K562 (cell line): Measurements from ENCODE around the gene FHIT. TPM values are rescaled to one million over a fixed set of nuclear protein-coding genes. Genes with fewer than 3 reads are reported as not detected.

Source experiments
- ATAC-seq: fragments of 200-7000 bp; cut with Tn5 transposase; 3 replicates; pipeline ENCODE4 v1.9.1; 2020; ENCODE audit warnings: moderate library complexity
- BruUV-seq: library from RNA; stranded (reverse); fragments of 400-500 nt; replicated peaks from 2 replicates; lab custom pipeline; 2021; lab: Mats Ljungman, UMichigan
- CTCF ChIA-PET: fragments of 300-600 bp; formaldehyde crosslinking; extraction: SDS; loops from one replicate; lab custom pipeline; 2021; ENCODE audit warnings: low intra/inter-chr PET ratio; lab: Yijun Ruan, JAX
- POLR2A ChIA-PET: fragments of 300-600, 350-650 bp; sonication (Branson Sonifier 250); formaldehyde crosslinking; extraction: SDS; loops from one replicate; lab custom pipeline; 2021; ENCODE audit warnings: antibody characterized with exemption, inconsistent platforms; lab: Yijun Ruan, JAX
- DNase-seq, 4 experiments: peaks; one replicate each; pipeline versions ENCODE4 v3.0.0 to v3.0.0-alpha.2; 2011 to 2018; ENCODE audit warnings: low spot score in 3 of 4, mixed read lengths in 3 of 4; ENCODE audit errors: extremely low read depth in 1 of 4
- FAIRE-seq: peaks from 2 replicates; lab custom pipeline; 2011; peaks lifted over from hg19 to GRCh38; lab: Jason Lieb, UNC
- H2AFZ ChIP-seq: 2 replicates; pipeline ENCODE4 v1.6.0; 2011; ENCODE audit warnings: low read depth, low read length, control low read depth, inconsistent platforms
- H3K27ac ChIP-seq: fragments of 200-600 bp; 3 replicates; pipeline ENCODE4 v1.8.0; 2011; ENCODE audit warnings: low read depth, mild to moderate bottlenecking, control low read depth, inconsistent platforms, low read length, moderate library complexity, mixed read lengths; ENCODE audit errors: extremely low read depth
- H3K27me3 ChIP-seq, 2 experiments: fragments of 300-600 bp in 1 of 2; 2 replicates in 1 of 2; 3 replicates in 1 of 2; pipeline versions ENCODE4 v1.6.0 to v1.8.0; 2011; ENCODE audit warnings: inconsistent platforms in 2 of 2, low read length in 2 of 2, mild to moderate bottlenecking in 1 of 2, mixed read lengths in 1 of 2, moderate library complexity in 1 of 2; ENCODE audit not compliant: control insufficient read depth in 2 of 2, insufficient read depth in 2 of 2
- H3K36me3 ChIP-seq: fragments of 300-600 bp; 3 replicates; pipeline ENCODE4 v1.8.0; 2011; ENCODE audit warnings: mild to moderate bottlenecking, low read length, inconsistent platforms; ENCODE audit not compliant: control insufficient read depth, insufficient read depth
- H3K4me1 ChIP-seq, 2 experiments: fragments of 200-600 bp in 1 of 2; replicated peaks in 1 of 2; 2 replicates in 1 of 2; 3 replicates in 1 of 2; pipeline versions ENCODE4 v1.5.1 to v1.8.0; 2011; ENCODE audit warnings: inconsistent platforms in 2 of 2, low read length in 2 of 2, mild to moderate bottlenecking in 1 of 2, mixed read lengths in 1 of 2, moderate library complexity in 1 of 2; ENCODE audit not compliant: control insufficient read depth in 2 of 2, insufficient read depth in 2 of 2
- H3K4me2 ChIP-seq: 2 replicates; pipeline ENCODE4 v1.6.1; 2011; ENCODE audit warnings: low read length, control low read depth, inconsistent platforms, mixed read lengths; ENCODE audit not compliant: insufficient read depth
- H3K4me3 ChIP-seq: fragments of 200-600 bp; sonication (generic), shearing (Covaris generic); 2 replicates; pipeline ENCODE4 v1.5.1; 2016; ENCODE audit warnings: control low read depth, inconsistent platforms
- H3K79me2 ChIP-seq: fragments of 200-600 bp; 3 replicates; pipeline ENCODE4 v1.8.0; 2011; ENCODE audit warnings: low read length, inconsistent platforms; ENCODE audit not compliant: control insufficient read depth, insufficient read depth
- H3K9ac ChIP-seq, 2 experiments: 2 replicates each; pipeline versions ENCODE4 v1.6.0 to v1.6.1; 2011; ENCODE audit warnings: low read depth in 2 of 2, low read length in 2 of 2, control low read depth in 1 of 2, inconsistent platforms in 1 of 2, mild to moderate bottlenecking in 1 of 2, mixed read lengths in 1 of 2; ENCODE audit not compliant: insufficient read depth in 1 of 2
- H3K9me1 ChIP-seq: one replicate; pipeline ENCODE4 v1.6.0; 2011; ENCODE audit warnings: inconsistent platforms, mild to moderate bottlenecking, low read length, moderate library complexity; ENCODE audit not compliant: control insufficient read depth, insufficient read depth
- H3K9me3 ChIP-seq: replicated peaks from 2 replicates; pipeline ENCODE4 v1.5.1; 2011; ENCODE audit warnings: low read depth, low read length, inconsistent platforms; ENCODE audit not compliant: control insufficient read depth, insufficient read depth
- H4K20me1 ChIP-seq: replicated peaks from 2 replicates; pipeline ENCODE4 v1.6.1; 2011; ENCODE audit warnings: low read length, inconsistent platforms, mixed read lengths; ENCODE audit not compliant: control insufficient read depth, insufficient read depth
- BRD9 ChIP-seq: fragments of 450-650 bp; IDR thresholded peaks from 2 replicates; pipeline ENCODE4 v1.6.1; 2018; ENCODE audit warnings: low read depth; ENCODE audit not compliant: partially characterized antibody
- PHB2 ChIP-seq: fragments of 450-650 bp; IDR thresholded peaks from 2 replicates; pipeline ENCODE4 v1.6.1; 2017; ENCODE audit warnings: low read depth
- TRIM28 ChIP-seq: fragments of 450-650 bp; IDR thresholded peaks from 2 replicates; pipeline ENCODE4 v1.6.1; 2017
- ZNF717 ChIP-seq: fragments of 250-450 bp; sonication (Bioruptor Pico); IDR thresholded peaks from 2 replicates; pipeline ENCODE4 v1.5.0; 2021
- WGBS: fragments of 100-300 bp; shearing (Covaris generic); methylation state at CpG from one replicate; pipeline ENCODE4 v1.1.6; 2016; ENCODE audit warnings: low coverage, mixed read lengths; ENCODE audit not compliant: insufficient coverage; ENCODE audit errors: missing lambda C conversion rate; 5-methylcytosine and 5-hydroxymethylcytosine counted together
- in situ Hi-C: fragments of 300-500 bp; cut with MboI; formaldehyde crosslinking; loops from 4 replicates; pipeline ENCODE4 v1.15.0; 2018; ENCODE audit warnings: inconsistent platforms, mixed read lengths
- intact Hi-C: fragments of 100-400 bp; cut with micrococcal nuclease; formaldehyde crosslinking; loops from 2 replicates; pipeline ENCODE4 v1.14.2; 2022
- polyA plus RNA-seq, 8 experiments: library from polyadenylated mRNA; depleted of rRNA in 4 of 8; stranded (reverse) in 5 of 8; unstranded in 3 of 8; fragments of >200 nt; fragmentation: Nextera tagmentation in 2 of 8; fragmentation: Illumina TruSeq in 1 of 8; extraction: Ambion mirVana in 2 of 8; extraction: Trizol in 1 of 8; gene quantifications; 2 replicates each; pipeline versions ENCODE4 v1.2.1 to v1.2.3, GENCODE V29; 2011 to 2014; ENCODE audit warnings: inconsistent platforms in 1 of 8, missing spikeins in 1 of 8
- total RNA-seq, 7 experiments: library from RNA; depleted of rRNA in 6 of 7; stranded (reverse); fragments of >200 nt in 6 of 7; fragmentation: Illumina TruSeq in 2 of 7; extraction: Trizol in 2 of 7; gene quantifications; 2 replicates each; pipeline versions ENCODE4 v1.2.1 to v1.2.3, GENCODE V29; 2011 to 2021; ENCODE audit warnings: low replicate concordance in 1 of 7
- TF ChIP-seq, protein P1 (sequence below), 2 experiments: fragments of 450-650 bp in 1 of 2; IDR thresholded peaks; 2 replicates each; pipeline ENCODE4 v1.6.1; 2011 to 2017; ENCODE audit warnings: low read depth in 2 of 2, antibody characterized with exemption in 1 of 2, borderline replicate concordance in 1 of 2, low read length in 1 of 2, mild to moderate bottlenecking in 1 of 2, mixed read lengths in 1 of 2; ENCODE audit not compliant: control insufficient read depth in 1 of 2
- TF ChIP-seq, protein P2 (sequence below): IDR thresholded peaks from 2 replicates; pipeline ENCODE4 v1.6.1; 2016; ENCODE audit warnings: missing genetic modification characterization, missing compliant biosample characterization
- TF ChIP-seq, protein P3 (sequence below): fragments of 450-650 bp; formaldehyde crosslinking; IDR thresholded peaks from 2 replicates; pipeline ENCODE4 v1.4.0; 2020; ENCODE audit warnings: mild to moderate bottlenecking, moderate library complexity

The FHIT gene
- total and polyA plus RNA-seq, 9 of the 15 experiments (the other 6 are each of a cell fraction or from before 2014, with no cell fraction given): 1.7 to 9.1 (median 4.3) TPM

DNA sequence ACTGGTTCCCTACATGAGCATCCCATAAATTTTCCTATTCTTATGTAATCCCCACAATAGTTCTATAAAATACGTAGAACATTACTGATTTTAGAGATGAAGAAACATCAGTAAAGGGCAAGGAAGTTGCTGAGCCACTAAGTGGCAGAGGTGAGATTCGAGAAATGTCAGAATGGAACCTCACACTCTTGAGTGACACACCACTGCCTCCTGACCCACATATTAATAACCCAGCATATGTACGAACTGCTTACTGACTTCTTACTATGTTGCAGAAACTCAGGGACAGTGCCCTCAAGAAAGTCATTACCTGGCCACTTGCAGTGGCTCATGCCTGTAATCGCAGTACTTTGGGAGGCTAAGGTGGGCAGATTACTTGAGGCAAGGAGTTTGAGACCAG is 1022.4 kb downstream of the FHIT start:
- Histone ChIP-seq H3K4me1 (no peaks in the 10 kb centered on the region; a peak in 1 of 5 replicates), H3K36me3 (no peaks in the 10 kb centered on the region), H3K9ac (no peak overlapping the region), H3K27me3 (no peaks in the 10 kb centered on the region), H3K27ac (no peak overlapping the region), H3K9me1 (no peaks in the 10 kb centered on the region), H4K20me1 (no peaks in the 10 kb centered on the region), H3K9me3 (no peaks in the 10 kb centered on the region), H3K4me2 (no peak overlapping the region), H3K4me3 (no peak overlapping the region), H3K79me2 (no peaks in the 10 kb centered on the region), H2AFZ (no peak overlapping the region)
- FAIRE-seq (no peak), DNase-seq (no peak), ATAC-seq (no peak)
- POLR2A ChIA-PET: no interaction called here
- BruUV-seq: no TSS peak
- in situ Hi-C loops (no loop called here), intact Hi-C loops (no loop called here)
- 72% methylated on average over 4 of the region's 4 CpGs for WGBS
- no peak for TF ChIP-seq TRIM28
- TF ChIP-seq BRD9: no peak
- TF ChIP-seq, protein P1, sequence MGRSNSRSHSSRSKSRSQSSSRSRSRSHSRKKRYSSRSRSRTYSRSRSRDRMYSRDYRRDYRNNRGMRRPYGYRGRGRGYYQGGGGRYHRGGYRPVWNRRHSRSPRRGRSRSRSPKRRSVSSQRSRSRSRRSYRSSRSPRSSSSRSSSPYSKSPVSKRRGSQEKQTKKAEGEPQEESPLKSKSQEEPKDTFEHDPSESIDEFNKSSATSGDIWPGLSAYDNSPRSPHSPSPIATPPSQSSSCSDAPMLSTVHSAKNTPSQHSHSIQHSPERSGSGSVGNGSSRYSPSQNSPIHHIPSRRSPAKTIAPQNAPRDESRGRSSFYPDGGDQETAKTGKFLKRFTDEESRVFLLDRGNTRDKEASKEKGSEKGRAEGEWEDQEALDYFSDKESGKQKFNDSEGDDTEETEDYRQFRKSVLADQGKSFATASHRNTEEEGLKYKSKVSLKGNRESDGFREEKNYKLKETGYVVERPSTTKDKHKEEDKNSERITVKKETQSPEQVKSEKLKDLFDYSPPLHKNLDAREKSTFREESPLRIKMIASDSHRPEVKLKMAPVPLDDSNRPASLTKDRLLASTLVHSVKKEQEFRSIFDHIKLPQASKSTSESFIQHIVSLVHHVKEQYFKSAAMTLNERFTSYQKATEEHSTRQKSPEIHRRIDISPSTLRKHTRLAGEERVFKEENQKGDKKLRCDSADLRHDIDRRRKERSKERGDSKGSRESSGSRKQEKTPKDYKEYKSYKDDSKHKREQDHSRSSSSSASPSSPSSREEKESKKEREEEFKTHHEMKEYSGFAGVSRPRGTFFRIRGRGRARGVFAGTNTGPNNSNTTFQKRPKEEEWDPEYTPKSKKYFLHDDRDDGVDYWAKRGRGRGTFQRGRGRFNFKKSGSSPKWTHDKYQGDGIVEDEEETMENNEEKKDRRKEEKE (IDR thresholded peaks at IDR 0.05; ENCODE audit: borderline replicate concordance in 1 of 2, control insufficient read depth in 1 of 2, low read depth in 2 of 2, low read length in 1 of 2): no peak
- TF ChIP-seq, protein P2, sequence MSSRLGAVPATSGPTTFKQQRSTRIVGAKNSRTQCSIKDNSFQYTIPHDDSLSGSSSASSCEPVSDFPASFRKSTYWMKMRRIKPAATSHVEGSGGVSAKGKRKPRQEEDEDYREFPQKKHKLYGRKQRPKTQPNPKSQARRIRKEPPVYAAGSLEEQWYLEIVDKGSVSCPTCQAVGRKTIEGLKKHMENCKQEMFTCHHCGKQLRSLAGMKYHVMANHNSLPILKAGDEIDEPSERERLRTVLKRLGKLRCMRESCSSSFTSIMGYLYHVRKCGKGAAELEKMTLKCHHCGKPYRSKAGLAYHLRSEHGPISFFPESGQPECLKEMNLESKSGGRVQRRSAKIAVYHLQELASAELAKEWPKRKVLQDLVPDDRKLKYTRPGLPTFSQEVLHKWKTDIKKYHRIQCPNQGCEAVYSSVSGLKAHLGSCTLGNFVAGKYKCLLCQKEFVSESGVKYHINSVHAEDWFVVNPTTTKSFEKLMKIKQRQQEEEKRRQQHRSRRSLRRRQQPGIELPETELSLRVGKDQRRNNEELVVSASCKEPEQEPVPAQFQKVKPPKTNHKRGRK (tag): no peak
- TF ChIP-seq, protein P3, sequence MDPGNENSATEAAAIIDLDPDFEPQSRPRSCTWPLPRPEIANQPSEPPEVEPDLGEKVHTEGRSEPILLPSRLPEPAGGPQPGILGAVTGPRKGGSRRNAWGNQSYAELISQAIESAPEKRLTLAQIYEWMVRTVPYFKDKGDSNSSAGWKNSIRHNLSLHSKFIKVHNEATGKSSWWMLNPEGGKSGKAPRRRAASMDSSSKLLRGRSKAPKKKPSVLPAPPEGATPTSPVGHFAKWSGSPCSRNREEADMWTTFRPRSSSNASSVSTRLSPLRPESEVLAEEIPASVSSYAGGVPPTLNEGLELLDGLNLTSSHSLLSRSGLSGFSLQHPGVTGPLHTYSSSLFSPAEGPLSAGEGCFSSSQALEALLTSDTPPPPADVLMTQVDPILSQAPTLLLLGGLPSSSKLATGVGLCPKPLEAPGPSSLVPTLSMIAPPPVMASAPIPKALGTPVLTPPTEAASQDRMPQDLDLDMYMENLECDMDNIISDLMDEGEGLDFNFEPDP: no peak
- no peak for TF ChIP-seq ZNF717
- no peak for TF ChIP-seq PHB2
- CTCF ChIA-PET: no interaction called here
